CD14-positive monocyte (primary cell): ENCODE measurements around the gene ATXN3. TPM values are rescaled to one million over a fixed set of nuclear protein-coding genes. Genes with fewer than 3 reads are reported as not detected.
"Not testable (repeated sequence)": the region's sequence is repeated elsewhere in the genome, so short reads cannot be mapped to it uniquely, and the experiment has no call there.

Experiments
- DNase-seq, 3 donors: peaks; one replicate each; pipeline ENCODE4 v3.0.0-alpha.2; 2011 to 2022
- H2AFZ ChIP-seq: 2 replicates; pipeline ENCODE4 v1.6.0; 2012; ENCODE audit warnings: mild to moderate bottlenecking, low read depth, low read length, inconsistent platforms; ENCODE audit not compliant: insufficient read depth, poor library complexity, severe bottlenecking
- H3K27ac ChIP-seq, 2 donors: 1 replicate in 1 of 2; 2 replicates in 1 of 2; pipeline ENCODE4 v1.5.1; 2012 to 2013; ENCODE audit warnings: low read length in 2 of 2, control low read depth in 1 of 2, inconsistent platforms in 1 of 2, low read depth in 1 of 2, mild to moderate bottlenecking in 1 of 2
- H3K27me3 ChIP-seq, 2 donors: one replicate each; pipeline versions ENCODE4 v1.6.0 to v1.6.1; 2011 to 2013; ENCODE audit warnings: low read length in 2 of 2; ENCODE audit not compliant: control insufficient read depth in 2 of 2, insufficient read depth in 2 of 2
- H3K36me3 ChIP-seq, 2 donors: replicated peaks in 1 of 2; 1 replicate in 1 of 2; 2 replicates in 1 of 2; pipeline versions ENCODE4 v1.5.1 to v1.6.1; 2012 to 2013; ENCODE audit warnings: low read length in 2 of 2, control low read depth in 1 of 2, inconsistent platforms in 1 of 2, mild to moderate bottlenecking in 1 of 2; ENCODE audit not compliant: insufficient read depth in 2 of 2, control insufficient read depth in 1 of 2
- H3K4me1 ChIP-seq, 2 donors: 1 replicate in 1 of 2; 2 replicates in 1 of 2; pipeline versions ENCODE4 v1.5.1 to v1.6.1; 2012 to 2013; ENCODE audit warnings: low read length in 2 of 2, control low read depth in 1 of 2, inconsistent platforms in 1 of 2, mild to moderate bottlenecking in 1 of 2, moderate library complexity in 1 of 2; ENCODE audit not compliant: insufficient read depth in 2 of 2, control insufficient read depth in 1 of 2
- H3K4me2 ChIP-seq: replicated peaks from 2 replicates; pipeline ENCODE3; 2012; ENCODE audit warnings: low read length, moderate library complexity, mild to moderate bottlenecking; ENCODE audit not compliant: poor library complexity, severe bottlenecking; ENCODE audit errors: extremely low read depth
- H3K4me3 ChIP-seq, 3 experiments: fragments of 200-600 bp in 1 of 3; sonication (generic) in 1 of 3; replicated peaks in 1 of 3; 1 replicate in 2 of 3; 2 replicates in 1 of 3; pipeline ENCODE4 v1.5.1; 2011 to 2013; ENCODE audit warnings: low read length in 3 of 3, mild to moderate bottlenecking in 3 of 3, control low read depth in 2 of 3, low read depth in 2 of 3, inconsistent platforms in 1 of 3, moderate library complexity in 1 of 3
- H3K79me2 ChIP-seq: 2 replicates; pipeline ENCODE4 v1.6.0; 2012; ENCODE audit warnings: mild to moderate bottlenecking, control low read depth, inconsistent platforms, low read length, moderate library complexity; ENCODE audit not compliant: insufficient read depth
- H3K9ac ChIP-seq: 2 replicates; pipeline ENCODE4 v1.6.0; 2017; ENCODE audit warnings: low read length, mild to moderate bottlenecking; ENCODE audit not compliant: insufficient read depth, poor library complexity, severe bottlenecking
- H3K9me3 ChIP-seq, 2 donors: replicated peaks in 1 of 2; 1 replicate in 1 of 2; 2 replicates in 1 of 2; pipeline versions ENCODE4 v1.5.1 to v1.6.1; 2012 to 2013; ENCODE audit warnings: low read length in 2 of 2, control low read depth in 1 of 2; ENCODE audit not compliant: control insufficient read depth in 1 of 2, insufficient read depth in 1 of 2
- H4K20me1 ChIP-seq: 2 replicates; pipeline ENCODE4 v1.6.0; 2012; ENCODE audit warnings: mild to moderate bottlenecking, low read length, control low read depth, moderate library complexity; ENCODE audit not compliant: insufficient read depth
- H3K27ac Mint-ChIP-seq, 7 donors: one replicate each; pipeline ENCODE4 v1.8.0; 2020; ENCODE audit warnings: mild to moderate bottlenecking in 7 of 7, mixed read lengths in 7 of 7, moderate library complexity in 6 of 7, inconsistent platforms in 2 of 7
- H3K27me3 Mint-ChIP-seq, 3 donors: one replicate each; pipeline ENCODE4 v1.8.0; 2021 to 2022; ENCODE audit warnings: low read depth in 3 of 3, mild to moderate bottlenecking in 3 of 3, mixed read lengths in 3 of 3, moderate library complexity in 3 of 3, inconsistent platforms in 1 of 3
- H3K36me3 Mint-ChIP-seq, 2 donors: one replicate each; pipeline ENCODE4 v1.8.0; 2020; ENCODE audit warnings: mixed read lengths in 2 of 2, inconsistent platforms in 1 of 2, mild to moderate bottlenecking in 1 of 2
- H3K4me1 Mint-ChIP-seq: one replicate; pipeline ENCODE4 v1.8.0; 2020; ENCODE audit warnings: mild to moderate bottlenecking, mixed read lengths
- H3K4me3 Mint-ChIP-seq, 2 donors: one replicate each; pipeline ENCODE4 v1.8.0; 2020; ENCODE audit warnings: mild to moderate bottlenecking in 2 of 2, mixed read lengths in 2 of 2, moderate library complexity in 1 of 2
- H3K9me3 Mint-ChIP-seq, 7 donors: one replicate each; pipeline ENCODE4 v1.8.0; 2020 to 2022; ENCODE audit warnings: mixed read lengths in 7 of 7, mild to moderate bottlenecking in 6 of 7, moderate library complexity in 6 of 7, inconsistent platforms in 2 of 7
- WGBS: methylation state at CpG from one replicate; pipeline ENCODE4 v1.1.5; 2013; ENCODE audit warnings: missing lambda C conversion rate; ENCODE audit not compliant: insufficient coverage; 5-methylcytosine and 5-hydroxymethylcytosine counted together
- intact Hi-C, 2 donors: fragments of 100-400 bp; cut with micrococcal nuclease; formaldehyde crosslinking; loops; one replicate each; pipeline versions ENCODE4 v1.15.0 to v1.15.1; 2023
- polyA plus RNA-seq, 3 donors: library from polyadenylated mRNA; depleted of rRNA in 1 of 3; unstranded in 2 of 3; stranded (reverse) in 1 of 3; fragments of 300-500 nt in 2 of 3; fragments of >200 nt in 1 of 3; fragmentation: Illumina TruSeq in 2 of 3; gene quantifications; 1 replicate in 2 of 3; 2 replicates in 1 of 3; pipeline ENCODE4 v1.2.3, GENCODE V29; 2012 to 2021
- TF ChIP-seq, protein P1 (sequence below): fragments of 200-600 bp; IDR thresholded peaks from one replicate; pipeline ENCODE4 v1.8.0; 2022; ENCODE audit warnings: antibody characterized with exemption, mild to moderate bottlenecking

ATXN3 gene
- polyA plus RNA-seq, 3 donors: 17.7 to 24.0 (median 18.5) TPM

DNA sequence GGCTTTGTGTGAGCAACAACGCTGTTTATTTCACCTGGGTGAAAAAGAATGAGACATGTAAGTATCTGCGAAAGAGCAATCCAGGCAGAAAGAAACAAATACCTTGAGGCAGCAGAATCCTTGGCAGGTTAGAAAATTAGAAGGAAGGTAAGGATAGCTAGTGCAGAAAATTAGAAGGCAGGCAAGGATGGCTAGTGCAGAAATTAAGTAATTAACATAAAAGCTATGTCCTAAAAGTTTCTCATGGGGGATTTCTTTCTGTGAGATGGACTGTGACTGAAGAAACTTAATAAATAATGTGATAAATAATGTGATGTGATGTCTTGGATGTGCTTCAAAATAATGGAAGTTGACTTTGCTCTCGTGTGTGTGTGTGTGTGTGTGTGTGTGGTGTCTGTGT lies 56.6 kb downstream of the ATXN3 start:
- Histone ChIP-seq H3K36me3 (no peaks in the 10 kb centered on the region), H3K79me2 (no peaks in the 10 kb centered on the region), H3K9me3 (peaks cover 13 to 19% of the 10 kb centered on the region in 2 donors), H4K20me1 (no peaks in the 10 kb centered on the region), H3K9ac (no peak overlapping the region), H3K4me2 (no peak overlapping the region), H3K4me3 (no peak overlapping the region), H3K27me3 (no peaks in the 10 kb centered on the region), H2AFZ (no peak overlapping the region), H3K4me1 (no peaks in the 10 kb centered on the region), H3K27ac (no peak overlapping the region)
- no peak overlapping the region for H3K4me3 Mint-ChIP-seq
- H3K27me3 Mint-ChIP-seq: no peaks in the 10 kb centered on the region
- intact Hi-C loops: no loop called here
- no peaks in the 10 kb centered on the region for H3K4me1 Mint-ChIP-seq
- peaks cover 0 to 15% (median 13%) of the 10 kb centered on the region in 7 donors for H3K9me3 Mint-ChIP-seq
- no peak for DNase-seq
- peaks cover 11 to 12% of the 10 kb centered on the region in 2 donors for H3K36me3 Mint-ChIP-seq
- H3K27ac Mint-ChIP-seq: peak overlapping the region in 1 of 7 donors; percentile 4
- TF ChIP-seq, protein P1, sequence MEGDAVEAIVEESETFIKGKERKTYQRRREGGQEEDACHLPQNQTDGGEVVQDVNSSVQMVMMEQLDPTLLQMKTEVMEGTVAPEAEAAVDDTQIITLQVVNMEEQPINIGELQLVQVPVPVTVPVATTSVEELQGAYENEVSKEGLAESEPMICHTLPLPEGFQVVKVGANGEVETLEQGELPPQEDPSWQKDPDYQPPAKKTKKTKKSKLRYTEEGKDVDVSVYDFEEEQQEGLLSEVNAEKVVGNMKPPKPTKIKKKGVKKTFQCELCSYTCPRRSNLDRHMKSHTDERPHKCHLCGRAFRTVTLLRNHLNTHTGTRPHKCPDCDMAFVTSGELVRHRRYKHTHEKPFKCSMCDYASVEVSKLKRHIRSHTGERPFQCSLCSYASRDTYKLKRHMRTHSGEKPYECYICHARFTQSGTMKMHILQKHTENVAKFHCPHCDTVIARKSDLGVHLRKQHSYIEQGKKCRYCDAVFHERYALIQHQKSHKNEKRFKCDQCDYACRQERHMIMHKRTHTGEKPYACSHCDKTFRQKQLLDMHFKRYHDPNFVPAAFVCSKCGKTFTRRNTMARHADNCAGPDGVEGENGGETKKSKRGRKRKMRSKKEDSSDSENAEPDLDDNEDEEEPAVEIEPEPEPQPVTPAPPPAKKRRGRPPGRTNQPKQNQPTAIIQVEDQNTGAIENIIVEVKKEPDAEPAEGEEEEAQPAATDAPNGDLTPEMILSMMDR: no peak
- 100% methylated on average over 3 of the region's 3 CpGs for WGBS

DNA sequence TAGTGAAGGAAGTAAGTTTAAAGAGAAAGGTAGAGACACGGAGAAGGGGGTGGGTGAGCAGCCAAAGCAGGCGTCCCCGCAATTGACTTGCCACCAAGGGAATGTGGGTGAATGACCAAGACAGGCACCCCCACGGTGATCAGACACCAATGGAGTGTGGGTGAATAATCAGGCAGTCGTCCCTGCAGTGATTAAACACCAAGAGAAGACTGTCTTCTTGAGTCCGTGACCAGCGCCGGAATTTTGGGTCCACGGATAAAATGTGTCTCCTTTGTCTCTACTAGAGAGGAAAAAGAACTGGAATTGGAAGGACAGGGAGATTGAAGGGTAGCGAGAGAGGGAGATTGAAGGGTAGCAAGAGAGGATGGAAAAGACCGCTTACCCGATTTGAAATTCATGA lies 57.2 kb downstream of the ATXN3 start:
- H3K27ac Mint-ChIP-seq, DNase-seq, H3K27me3 Mint-ChIP-seq, H3K4me2 ChIP-seq, intact Hi-C loops, H3K27ac ChIP-seq, H3K79me2 ChIP-seq, H3K4me3 ChIP-seq, H3K4me1 ChIP-seq, H3K4me3 Mint-ChIP-seq, H3K9ac ChIP-seq, H3K36me3 ChIP-seq, H3K4me1 Mint-ChIP-seq, H3K27me3 ChIP-seq, H2AFZ ChIP-seq, H4K20me1 ChIP-seq: not testable (repeated sequence)
- Mint-ChIP-seq H3K9me3 (peaks cover 0 to 15% (median 13%) of the 10 kb centered on the region in 7 donors), H3K36me3 (peaks cover 11 to 12% of the 10 kb centered on the region in 2 donors)
- H3K9me3 ChIP-seq: peaks cover 13 to 19% of the 10 kb centered on the region in 2 donors
- WGBS: 97% methylated on average over 8 of the region's 12 CpGs

DNA sequence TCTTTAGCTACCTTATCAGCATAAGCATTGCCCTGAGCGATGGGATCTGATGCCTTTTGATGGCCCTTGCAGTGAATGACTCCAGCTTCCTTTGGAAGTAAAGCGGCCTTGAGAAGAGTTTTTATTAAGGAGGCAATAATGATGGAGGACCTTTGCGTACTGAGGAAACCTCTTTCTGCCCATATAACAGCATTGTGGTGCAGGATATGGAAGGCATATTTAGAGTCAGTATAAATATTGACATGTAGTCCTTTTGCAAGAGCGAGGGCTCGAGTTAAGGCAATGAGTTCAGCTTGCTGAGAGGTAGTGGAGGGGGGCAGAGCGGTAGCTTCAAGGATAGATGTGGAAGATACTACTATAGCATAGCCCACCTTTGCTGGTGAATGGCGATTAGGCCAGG lies 60.5 kb downstream of the ATXN3 start:
- H3K4me1 ChIP-seq, H3K4me3 Mint-ChIP-seq, H3K4me1 Mint-ChIP-seq, H4K20me1 ChIP-seq, H3K4me3 ChIP-seq, H3K27me3 Mint-ChIP-seq, H2AFZ ChIP-seq, H3K36me3 ChIP-seq, H3K27ac ChIP-seq, H3K27ac Mint-ChIP-seq, DNase-seq, H3K4me2 ChIP-seq, H3K27me3 ChIP-seq, H3K9ac ChIP-seq, H3K79me2 ChIP-seq, intact Hi-C loops: not testable (repeated sequence)
- 100% methylated on average over 3 of the region's 7 CpGs for WGBS
- peaks cover 11 to 12% of the 10 kb centered on the region in 2 donors for H3K36me3 Mint-ChIP-seq
- peaks cover 0 to 15% (median 13%) of the 10 kb centered on the region in 7 donors for H3K9me3 Mint-ChIP-seq
- peaks cover 13 to 19% of the 10 kb centered on the region in 2 donors for H3K9me3 ChIP-seq

DNA sequence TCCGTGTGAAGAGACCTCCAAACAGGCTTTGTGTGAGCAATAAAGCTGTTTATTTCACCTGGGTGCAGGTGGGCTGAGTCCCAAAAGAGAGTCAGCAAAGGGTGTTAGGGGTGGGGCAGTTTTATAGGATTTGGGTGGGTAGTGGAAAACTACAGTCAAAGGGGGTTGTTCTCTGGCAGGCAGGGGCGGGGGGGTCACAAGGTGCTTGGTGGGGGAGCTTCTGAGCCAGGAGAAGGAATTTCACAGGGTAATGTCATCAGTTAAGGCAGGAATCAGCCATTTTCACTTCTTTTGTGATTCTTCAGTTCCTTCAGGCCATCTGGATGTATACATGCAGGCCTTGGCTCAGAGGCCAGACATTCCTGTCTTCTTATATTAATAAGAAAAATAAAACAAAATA lies 64.6 kb downstream of the ATXN3 start:
- not testable (repeated sequence) for H3K36me3 Mint-ChIP-seq, H3K4me3 ChIP-seq, H2AFZ ChIP-seq, DNase-seq, H3K4me2 ChIP-seq, H4K20me1 ChIP-seq, H3K4me3 Mint-ChIP-seq, H3K36me3 ChIP-seq, H3K27me3 Mint-ChIP-seq, H3K9ac ChIP-seq, H3K27ac ChIP-seq, H3K27me3 ChIP-seq, H3K9me3 Mint-ChIP-seq
- Mint-ChIP-seq H3K4me1 (peaks cover 32% of the 10 kb centered on the region), H3K27ac (peak overlapping the region in 1 of 7 donors; percentile 15)
- peaks cover 24 to 34% of the 10 kb centered on the region in 2 donors for H3K4me1 ChIP-seq
- 94% methylated on average over 2 of the region's 2 CpGs for WGBS
- H3K9me3 ChIP-seq: peaks cover 10 to 13% of the 10 kb centered on the region in 2 donors
- H3K79me2 ChIP-seq: peaks cover 36% of the 10 kb centered on the region
- intact Hi-C loops: loop anchor here (2.0 to 5.0 kb wide), 2 partner anchors 65 to 66 kb away; partner anchors contain the start of gene ATXN3 (in 2 of the 2)
